A549 (cell line): Measurements from ENCODE around the gene CCL17. TPM values are rescaled to one million over a fixed set of nuclear protein-coding genes. Genes with fewer than 3 reads are reported as not detected.
A peak's percentile ranks its signal among the peaks of the same experiment; 100 is the strongest.

Experiments used
- ATAC-seq, 2 experiments: fragments of 200-7000 bp in 1 of 2; fragments of >200 bp in 1 of 2; cut with Nextera tagmentation in 1 of 2; cut with Tn5 transposase in 1 of 2; 3 replicates each; pipeline versions ENCODE4 v1.8.0 to v1.9.1; 2018 to 2020; ENCODE audit warnings: mild to moderate bottlenecking in 1 of 2, moderate library complexity in 1 of 2
- CTCF ChIA-PET: fragments of 300-600 bp; sonication (Branson Sonifier 250); formaldehyde crosslinking; extraction: SDS; loops from one replicate; lab custom pipeline; 2021; ENCODE audit warnings: antibody characterized with exemption, inconsistent platforms; lab: Yijun Ruan, JAX
- POLR2A ChIA-PET: fragments of 350-600 bp; formaldehyde crosslinking; extraction: SDS; loops from one replicate; lab custom pipeline; 2021; ENCODE audit warnings: antibody characterized with exemption, inconsistent platforms; lab: Yijun Ruan, JAX
- DNase-seq, 2 experiments: peaks; one replicate each; pipeline versions ENCODE4 v3.0.0 to v3.0.0-alpha.2; 2011 to 2016; ENCODE audit warnings: low read depth in 1 of 2, low spot score in 1 of 2
- FAIRE-seq: peaks from 2 replicates; lab custom pipeline; 2011; peaks lifted over from hg19 to GRCh38; lab: Jason Lieb, UNC
- H3K27ac ChIP-seq, 2 experiments: fragments of >200 bp; sonication (Bioruptor Twin); formaldehyde crosslinking; 3 replicates each; pipeline ENCODE4 v1.5.1; 2016 to 2017
- H3K4me1 ChIP-seq: fragments of >200 bp; sonication (Bioruptor Twin); formaldehyde crosslinking; 3 replicates; pipeline ENCODE4 v1.6.1; 2016
- H3K4me2 ChIP-seq: fragments of >200 bp; sonication (Bioruptor Twin); formaldehyde crosslinking; 3 replicates; pipeline ENCODE4 v1.6.1; 2016
- H3K4me3 ChIP-seq: fragments of >200 bp; sonication (Bioruptor Twin); formaldehyde crosslinking; 3 replicates; pipeline ENCODE4 v1.5.1; 2016
- H3K9me3 ChIP-seq: fragments of >200 bp; sonication (Bioruptor Twin); formaldehyde crosslinking; 3 replicates; pipeline ENCODE4 v1.6.1; 2016
- CBX2 ChIP-seq: fragments of 200-600 bp; sonication (generic); IDR thresholded peaks from 2 replicates; pipeline ENCODE4 v1.6.1; 2016; ENCODE audit warnings: low read depth, mild to moderate bottlenecking, borderline replicate concordance
- CEBPB ChIP-seq, 2 experiments: fragments of >200 bp in 1 of 2; sonication (Bioruptor Twin) in 1 of 2; formaldehyde crosslinking in 1 of 2; IDR thresholded peaks; 2 replicates each; pipeline ENCODE4 v1.6.1; 2012 to 2016
- CHD2 ChIP-seq: fragments of 150-350 bp; IDR thresholded peaks from 2 replicates; pipeline ENCODE4 v1.6.1; 2014; ENCODE audit warnings: low read length; ENCODE audit not compliant: partially characterized antibody
- CHD4 ChIP-seq: fragments of 200-600 bp; sonication (generic); IDR thresholded peaks from 2 replicates; pipeline ENCODE4 v1.6.1; 2016; ENCODE audit warnings: antibody characterized with exemption, mild to moderate bottlenecking, borderline replicate concordance
- EHF ChIP-seq: fragments of 250-450 bp; sonication (Bioruptor Pico); IDR thresholded peaks from 2 replicates; pipeline ENCODE4 v1.5.0; 2020; ENCODE audit warnings: mild to moderate bottlenecking
- FOSB ChIP-seq: fragments of 250-450 bp; sonication (Bioruptor Pico); IDR thresholded peaks from 2 replicates; pipeline ENCODE4 v1.5.0; 2020; ENCODE audit warnings: mild to moderate bottlenecking, moderate library complexity
- GATA3 ChIP-seq: IDR thresholded peaks from 2 replicates; pipeline ENCODE4 v1.6.1; 2012; ENCODE audit warnings: borderline replicate concordance
- JUNB ChIP-seq: fragments of >200 bp; sonication (Bioruptor Twin); formaldehyde crosslinking; IDR thresholded peaks from 2 replicates; pipeline ENCODE4 v1.6.1; 2016
- KDM1A ChIP-seq: fragments of 200-600 bp; sonication (generic); IDR thresholded peaks from 2 replicates; pipeline ENCODE4 v1.6.1; 2016; ENCODE audit warnings: low read depth, mild to moderate bottlenecking
- MYC ChIP-seq: IDR thresholded peaks from 2 replicates; pipeline ENCODE4 v1.6.1; 2012; ENCODE audit warnings: mild to moderate bottlenecking, inconsistent platforms, low read length, improper control_type of control experiment, borderline replicate concordance
- POLR2AphosphoS2 ChIP-seq: conservative IDR thresholded peaks from 2 replicates; pipeline ENCODE4 v1.6.1; 2012; ENCODE audit warnings: low read length, improper control_type of control experiment, inconsistent platforms
- RARB ChIP-seq: fragments of 250-450 bp; sonication (Bioruptor Pico); IDR thresholded peaks from 2 replicates; pipeline ENCODE4 v1.8.0; 2021; ENCODE audit warnings: mild to moderate bottlenecking, moderate library complexity
- RCOR1 ChIP-seq: fragments of 150-350 bp; IDR thresholded peaks from 2 replicates; pipeline ENCODE4 v1.6.1; 2014; ENCODE audit warnings: antibody characterized with exemption, low read length, low read depth
- RNF2 ChIP-seq: fragments of 200-600 bp; sonication (generic); IDR thresholded peaks from 2 replicates; pipeline ENCODE4 v1.6.1; 2016; ENCODE audit warnings: low read depth, mild to moderate bottlenecking, antibody characterized with exemption, moderate library complexity, borderline replicate concordance
- SMC3 ChIP-seq: fragments of >200 bp; sonication (Bioruptor Twin); formaldehyde crosslinking; IDR thresholded peaks from 3 replicates; pipeline ENCODE4 v1.6.1; 2018; ENCODE audit warnings: inconsistent platforms
- TFCP2L1 ChIP-seq: fragments of 250-450 bp; sonication (Bioruptor Pico); IDR thresholded peaks from 2 replicates; pipeline ENCODE4 v1.5.0; 2021; ENCODE audit warnings: mild to moderate bottlenecking
- WGBS: methylation state at CpG from one replicate; pipeline ENCODE4 v1.1.6; 2017; ENCODE audit errors: missing lambda C conversion rate; 5-methylcytosine and 5-hydroxymethylcytosine counted together
- polyA plus RNA-seq, 4 experiments: library from polyadenylated mRNA; depleted of rRNA in 3 of 4; stranded (reverse); fragments of >200 nt; fragmentation: RNase III in 1 of 4; extraction: RNeasy Plus Mini Kit Qiagen cat#74134 plus additional on column Dnase treatment in 1 of 4; gene quantifications; 2 replicates in 3 of 4; 3 replicates in 1 of 4; pipeline ENCODE4 v1.2.3, GENCODE V29; 2011 to 2017
- TF ChIP-seq, protein P1 (sequence below): fragments of >200 bp; sonication (Bioruptor Twin); formaldehyde crosslinking; IDR thresholded peaks from 3 replicates; pipeline ENCODE4 v1.5.1; 2016
- TF ChIP-seq, protein P2 (sequence below): fragments of >200 bp; sonication (Bioruptor Twin); formaldehyde crosslinking; IDR thresholded peaks from 3 replicates; pipeline ENCODE4 v1.6.1; 2016
- TF ChIP-seq, protein P3 (sequence below): fragments of 250-450 bp; sonication (Bioruptor Pico); IDR thresholded peaks from 2 replicates; pipeline ENCODE4 v1.5.0; 2021; ENCODE audit warnings: mild to moderate bottlenecking, moderate library complexity, borderline replicate concordance
- TF ChIP-seq, protein P4 (sequence below): fragments of 150-350 bp; IDR thresholded peaks from 2 replicates; pipeline ENCODE4 v1.6.1; 2014; ENCODE audit warnings: low read depth, mild to moderate bottlenecking, low read length
- TF ChIP-seq, protein P5 (sequence below): fragments of >200 bp; sonication (Bioruptor Twin); formaldehyde crosslinking; IDR thresholded peaks from 2 replicates; pipeline ENCODE4 v1.6.1; 2016
- TF ChIP-seq, protein P6 (sequence below): fragments of 250-450 bp; sonication (Bioruptor Pico); IDR thresholded peaks from 2 replicates; pipeline ENCODE4 v1.5.0; 2020; ENCODE audit warnings: low read depth, mild to moderate bottlenecking, moderate library complexity

The CCL17 gene
- polyA plus RNA-seq, 2 of the 4 experiments (the other 2 are of a cell fraction), result not detected

DNA sequence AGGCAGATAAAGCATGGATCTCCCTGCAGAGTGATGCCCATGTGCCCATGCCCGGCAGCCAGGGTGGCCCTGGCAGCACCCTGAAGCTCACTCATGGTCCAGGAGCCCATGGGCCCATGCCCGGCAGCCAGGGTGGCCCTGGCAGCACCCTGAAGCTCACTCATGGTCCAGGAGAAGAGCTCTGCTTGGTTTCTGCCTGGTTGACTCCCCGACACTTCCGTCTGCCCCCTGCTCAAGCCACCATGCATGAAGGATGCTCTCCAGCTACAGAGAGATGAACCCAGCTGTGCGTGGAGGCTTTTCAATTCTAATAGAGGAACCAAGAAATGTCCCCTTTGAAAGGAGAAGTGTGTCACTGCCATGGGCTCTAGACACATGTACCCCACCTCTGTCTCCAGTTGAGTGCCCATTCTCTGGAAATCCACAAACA is 8.7 kb downstream of the CCL17 start (continued):
- TF ChIP-seq, protein P1, sequence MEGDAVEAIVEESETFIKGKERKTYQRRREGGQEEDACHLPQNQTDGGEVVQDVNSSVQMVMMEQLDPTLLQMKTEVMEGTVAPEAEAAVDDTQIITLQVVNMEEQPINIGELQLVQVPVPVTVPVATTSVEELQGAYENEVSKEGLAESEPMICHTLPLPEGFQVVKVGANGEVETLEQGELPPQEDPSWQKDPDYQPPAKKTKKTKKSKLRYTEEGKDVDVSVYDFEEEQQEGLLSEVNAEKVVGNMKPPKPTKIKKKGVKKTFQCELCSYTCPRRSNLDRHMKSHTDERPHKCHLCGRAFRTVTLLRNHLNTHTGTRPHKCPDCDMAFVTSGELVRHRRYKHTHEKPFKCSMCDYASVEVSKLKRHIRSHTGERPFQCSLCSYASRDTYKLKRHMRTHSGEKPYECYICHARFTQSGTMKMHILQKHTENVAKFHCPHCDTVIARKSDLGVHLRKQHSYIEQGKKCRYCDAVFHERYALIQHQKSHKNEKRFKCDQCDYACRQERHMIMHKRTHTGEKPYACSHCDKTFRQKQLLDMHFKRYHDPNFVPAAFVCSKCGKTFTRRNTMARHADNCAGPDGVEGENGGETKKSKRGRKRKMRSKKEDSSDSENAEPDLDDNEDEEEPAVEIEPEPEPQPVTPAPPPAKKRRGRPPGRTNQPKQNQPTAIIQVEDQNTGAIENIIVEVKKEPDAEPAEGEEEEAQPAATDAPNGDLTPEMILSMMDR, result no peak
- TF ChIP-seq KDM1A (no peak), MYC (no peak), JUNB (no peak), EHF (CRISPR knock-in tag) (no peak), RNF2 (no peak), FOSB (no peak), SMC3 (no peak), CHD4 (no peak)
- TF ChIP-seq, protein P2, sequence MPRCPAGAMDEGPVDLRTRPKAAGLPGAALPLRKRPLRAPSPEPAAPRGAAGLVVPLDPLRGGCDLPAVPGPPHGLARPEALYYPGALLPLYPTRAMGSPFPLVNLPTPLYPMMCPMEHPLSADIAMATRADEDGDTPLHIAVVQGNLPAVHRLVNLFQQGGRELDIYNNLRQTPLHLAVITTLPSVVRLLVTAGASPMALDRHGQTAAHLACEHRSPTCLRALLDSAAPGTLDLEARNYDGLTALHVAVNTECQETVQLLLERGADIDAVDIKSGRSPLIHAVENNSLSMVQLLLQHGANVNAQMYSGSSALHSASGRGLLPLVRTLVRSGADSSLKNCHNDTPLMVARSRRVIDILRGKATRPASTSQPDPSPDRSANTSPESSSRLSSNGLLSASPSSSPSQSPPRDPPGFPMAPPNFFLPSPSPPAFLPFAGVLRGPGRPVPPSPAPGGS, result no peak

DNA sequence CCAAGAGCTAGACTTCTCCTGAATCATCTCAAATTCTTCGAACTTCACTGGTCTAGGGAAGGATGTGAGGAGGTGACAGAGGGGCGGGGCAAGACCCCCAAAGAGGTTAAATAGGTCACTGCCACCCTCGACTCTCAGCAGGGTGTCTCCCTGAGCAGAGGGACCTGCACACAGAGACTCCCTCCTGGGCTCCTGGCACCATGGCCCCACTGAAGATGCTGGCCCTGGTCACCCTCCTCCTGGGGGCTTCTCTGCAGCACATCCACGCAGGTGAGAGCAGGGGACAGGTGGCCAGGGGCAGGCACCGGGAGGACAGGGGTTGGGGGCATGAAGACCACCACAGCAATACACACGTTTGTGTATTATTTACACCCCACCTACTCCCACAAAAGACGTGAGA is 9.2 kb downstream of the CCL17 start:
- CTCF ChIA-PET, result interaction anchor here (1.2 to 16.7 kb wide), 7 partner anchors 9 to 108 kb away, joined by 3 to 709 read pairs (median 3); partner anchors contain the start of gene CCL17
- no peak for DNase-seq
- Histone ChIP-seq H3K9me3 (no peaks in the 10 kb centered on the region), H3K4me1 (peaks cover 16% of the 10 kb centered on the region), H3K27ac (no peak overlapping the region), H3K4me2 (no peak overlapping the region), H3K4me3 (no peak overlapping the region)
- TF ChIP-seq CHD2 (no peak), RARB (no peak), POLR2AphosphoS2 (no peak), RCOR1 (no peak)
- TF ChIP-seq, protein P3, sequence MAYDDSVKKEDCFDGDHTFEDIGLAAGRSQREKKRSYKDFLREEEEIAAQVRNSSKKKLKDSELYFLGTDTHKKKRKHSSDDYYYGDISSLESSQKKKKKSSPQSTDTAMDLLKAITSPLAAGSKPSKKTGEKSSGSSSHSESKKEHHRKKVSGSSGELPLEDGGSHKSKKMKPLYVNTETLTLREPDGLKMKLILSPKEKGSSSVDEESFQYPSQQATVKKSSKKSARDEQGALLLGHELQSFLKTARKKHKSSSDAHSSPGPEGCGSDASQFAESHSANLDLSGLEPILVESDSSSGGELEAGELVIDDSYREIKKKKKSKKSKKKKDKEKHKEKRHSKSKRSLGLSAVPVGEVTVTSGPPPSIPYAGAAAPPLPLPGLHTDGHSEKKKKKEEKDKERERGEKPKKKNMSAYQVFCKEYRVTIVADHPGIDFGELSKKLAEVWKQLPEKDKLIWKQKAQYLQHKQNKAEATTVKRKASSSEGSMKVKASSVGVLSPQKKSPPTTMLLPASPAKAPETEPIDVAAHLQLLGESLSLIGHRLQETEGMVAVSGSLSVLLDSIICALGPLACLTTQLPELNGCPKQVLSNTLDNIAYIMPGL (CRISPR knock-in tag), result no peak
- no peak for FAIRE-seq
- ATAC-seq, result no peak
- WGBS, result 32% methylated on average over 7 of the region's 7 CpGs
- POLR2A ChIA-PET, result no interaction called here

DNA sequence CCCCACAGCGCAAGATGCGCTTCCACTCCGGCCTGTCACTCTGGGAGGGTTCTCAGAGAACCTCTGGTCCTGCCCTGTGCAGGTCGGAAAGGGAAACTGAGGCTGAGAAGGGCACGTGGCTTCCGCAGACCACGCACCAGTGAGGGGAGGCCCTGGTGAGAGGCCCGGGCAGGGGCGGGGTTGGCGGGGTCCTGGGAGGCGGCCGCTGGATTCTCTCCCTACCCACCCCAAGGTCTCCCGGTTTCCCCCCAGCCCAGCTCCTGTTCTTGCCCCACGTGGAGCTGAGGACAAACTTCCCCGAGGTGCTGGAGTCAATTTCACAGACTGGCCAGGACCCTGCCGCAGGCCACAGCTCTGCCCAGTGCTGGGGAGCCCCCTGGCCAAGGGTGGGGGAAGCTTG is 11.5 kb downstream of the CCL17 start:
- FAIRE-seq (no peak), ATAC-seq (peak in 1 of 2 experiments; percentile 3; a peak in 1 of 6 replicates), DNase-seq (no peak)
- POLR2A ChIA-PET, result interaction anchor here (0.8 kb wide), 1 partner anchor 15 kb away, joined by 3 read pairs; no protein-coding TSS in a partner anchor
- 95% methylated on average over 14 of the region's 16 CpGs for WGBS
- CTCF ChIA-PET, result interaction anchor here (0.8 to 16.7 kb wide), 35 partner anchors 10 to 332 kb away, joined by 3 to 709 read pairs (median 8); partner anchors contain the start of genes ARL2BP, CCL17, CX3CL1 and DOK4
- H3K4me2 ChIP-seq, result no peak overlapping the region
- no peak overlapping the region for H3K4me3 ChIP-seq
- no peaks in the 10 kb centered on the region for H3K9me3 ChIP-seq
- peak overlapping the region; percentile 75 to 92; a peak in 5 of 6 replicates for H3K27ac ChIP-seq
- H3K4me1 ChIP-seq, result peaks cover 25% of the 10 kb centered on the region
- TF ChIP-seq TFCP2L1 (CRISPR knock-in tag) (no peak), CBX2 (no peak), GATA3 (no peak), JUNB (no peak), CEBPB (IDR thresholded peaks at IDR 0.05) (no peak), RCOR1 (no peak)
- TF ChIP-seq, protein P3 (CRISPR knock-in tag), result no peak
- TF ChIP-seq, protein P4, sequence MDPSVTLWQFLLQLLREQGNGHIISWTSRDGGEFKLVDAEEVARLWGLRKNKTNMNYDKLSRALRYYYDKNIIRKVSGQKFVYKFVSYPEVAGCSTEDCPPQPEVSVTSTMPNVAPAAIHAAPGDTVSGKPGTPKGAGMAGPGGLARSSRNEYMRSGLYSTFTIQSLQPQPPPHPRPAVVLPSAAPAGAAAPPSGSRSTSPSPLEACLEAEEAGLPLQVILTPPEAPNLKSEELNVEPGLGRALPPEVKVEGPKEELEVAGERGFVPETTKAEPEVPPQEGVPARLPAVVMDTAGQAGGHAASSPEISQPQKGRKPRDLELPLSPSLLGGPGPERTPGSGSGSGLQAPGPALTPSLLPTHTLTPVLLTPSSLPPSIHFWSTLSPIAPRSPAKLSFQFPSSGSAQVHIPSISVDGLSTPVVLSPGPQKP, result no peak
- TF ChIP-seq, protein P1, result no peak
- TF ChIP-seq, protein P5, sequence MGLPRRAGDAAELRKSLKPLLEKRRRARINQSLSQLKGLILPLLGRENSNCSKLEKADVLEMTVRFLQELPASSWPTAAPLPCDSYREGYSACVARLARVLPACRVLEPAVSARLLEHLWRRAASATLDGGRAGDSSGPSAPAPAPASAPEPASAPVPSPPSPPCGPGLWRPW, result no peak
- TF ChIP-seq, protein P6, sequence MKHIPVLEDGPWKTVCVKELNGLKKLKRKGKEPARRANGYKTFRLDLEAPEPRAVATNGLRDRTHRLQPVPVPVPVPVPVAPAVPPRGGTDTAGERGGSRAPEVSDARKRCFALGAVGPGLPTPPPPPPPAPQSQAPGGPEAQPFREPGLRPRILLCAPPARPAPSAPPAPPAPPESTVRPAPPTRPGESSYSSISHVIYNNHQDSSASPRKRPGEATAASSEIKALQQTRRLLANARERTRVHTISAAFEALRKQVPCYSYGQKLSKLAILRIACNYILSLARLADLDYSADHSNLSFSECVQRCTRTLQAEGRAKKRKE (CRISPR knock-in tag), result no peak
